GM18867 (cell line): ENCODE measurements around the gene SENP8.
"Not testable (repeated sequence)": the region's sequence is repeated elsewhere in the genome, so short reads cannot be mapped to it uniquely, and the experiment has no call there.

Experiments
- ATAC-seq: cut with Tn5 transposase; IDR thresholded peaks from one replicate; pipeline ENCODE4 v1.9.1; 2021; ENCODE audit warnings: mild to moderate bottlenecking, moderate library complexity; ENCODE audit not compliant: unreplicated experiment

The SENP8 gene

GRCh38 chr15:72154316-72154715 lies 36.1 kb downstream of the SENP8 start:
- ATAC-seq, result no peak

- ATAC-seq, result no peak
Observed at GRCh38 chr15:72155003-72155621, 36.9 kb downstream of the SENP8 start.

DNA sequence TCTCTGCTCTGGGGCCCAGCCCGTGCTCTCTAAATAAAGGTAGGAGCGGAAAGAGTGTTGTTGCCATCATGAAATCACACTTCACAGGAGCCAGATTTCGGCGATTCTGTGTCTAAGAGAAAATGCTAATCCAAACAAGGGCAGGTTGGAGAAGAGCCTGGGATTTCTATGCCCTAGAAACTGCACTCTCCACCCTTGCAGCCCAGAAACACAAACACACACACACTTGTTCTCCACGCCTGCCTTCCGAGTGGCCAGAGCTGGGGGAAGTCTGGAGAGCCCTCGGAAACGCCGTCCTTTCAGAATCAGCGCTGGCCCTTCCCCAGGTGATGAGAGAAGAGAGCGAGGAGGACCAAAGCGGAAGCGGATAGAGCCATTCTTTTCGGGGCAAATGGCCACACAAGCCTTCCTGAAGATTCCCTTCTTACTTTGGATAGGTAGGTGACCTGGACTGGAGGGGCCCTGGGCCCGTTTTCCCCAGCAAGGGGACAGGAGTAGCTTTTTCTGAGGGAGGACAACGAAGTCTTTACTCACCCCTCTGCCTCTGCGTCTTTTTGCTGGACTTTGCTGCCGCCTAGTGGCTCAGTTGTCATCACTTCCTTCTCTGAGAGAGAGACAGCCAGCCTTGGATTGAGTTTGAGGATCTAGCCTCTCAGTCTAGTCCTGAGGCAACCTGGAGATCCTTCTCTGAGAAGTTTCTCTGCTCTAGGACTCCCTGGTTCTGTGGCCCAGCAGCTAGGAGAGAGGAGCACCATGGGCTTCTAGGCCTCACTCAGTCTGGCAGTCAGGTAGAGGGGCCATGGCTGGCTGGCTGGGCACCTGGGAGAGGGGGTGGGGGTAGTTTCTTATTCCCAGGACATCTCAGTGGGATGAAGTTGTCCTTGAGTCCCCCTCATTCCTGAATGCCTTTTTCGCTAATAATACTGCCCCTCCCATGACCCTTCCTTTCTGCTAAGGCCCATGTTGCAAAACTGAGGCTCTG lies 37.7 kb downstream of the SENP8 start:
- no peak for ATAC-seq

DNA sequence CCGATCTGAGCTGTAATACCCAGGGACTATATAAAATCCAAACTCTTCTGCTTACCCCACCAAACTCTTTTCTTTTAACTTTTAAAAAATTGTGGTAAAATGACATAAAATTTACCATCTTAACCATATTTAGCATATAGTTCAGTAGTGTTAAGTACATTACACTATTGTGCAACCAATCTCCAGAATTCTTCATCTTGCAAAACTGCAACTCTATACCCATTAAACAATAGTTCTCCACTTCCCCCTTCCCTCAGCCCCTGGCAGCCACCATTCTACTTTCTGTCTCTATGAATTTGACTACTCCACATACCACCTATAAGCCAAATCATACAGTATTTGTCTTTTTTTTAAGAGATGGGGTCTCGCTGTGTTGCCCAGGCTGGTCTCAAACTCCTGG lies 38.7 kb downstream of the SENP8 start:
- ATAC-seq, result no peak

DNA sequence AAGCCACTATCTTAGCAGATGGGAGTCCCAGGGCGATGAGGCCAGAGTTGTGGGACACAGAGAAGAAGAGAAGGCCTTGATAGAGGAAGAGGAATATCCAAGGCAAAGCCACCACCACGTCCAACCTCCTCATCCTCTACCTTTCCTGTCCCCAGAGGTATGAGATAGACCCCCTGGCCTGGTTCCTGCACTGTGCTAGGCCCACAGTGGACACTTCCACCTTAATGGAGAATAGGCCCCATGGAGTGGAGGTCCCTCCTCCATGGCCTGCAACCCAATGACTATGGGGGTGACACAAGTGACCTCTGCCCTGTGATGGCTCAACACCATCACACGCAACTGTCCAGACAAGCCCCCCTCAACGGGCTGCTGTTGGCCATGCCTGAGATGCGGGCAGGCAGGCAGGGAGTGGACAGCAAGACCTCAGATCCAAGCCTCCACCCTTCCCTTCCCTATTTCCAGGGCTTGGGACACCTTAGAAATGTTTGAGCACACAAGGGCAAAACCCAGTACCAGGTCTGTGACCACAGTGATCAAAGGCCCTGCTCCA lies 42.6 kb downstream of the SENP8 start:
- no peak for ATAC-seq

GRCh38 chr15:72161361-72162132 lies 43.3 kb downstream of the SENP8 start:
- no peak for ATAC-seq

DNA sequence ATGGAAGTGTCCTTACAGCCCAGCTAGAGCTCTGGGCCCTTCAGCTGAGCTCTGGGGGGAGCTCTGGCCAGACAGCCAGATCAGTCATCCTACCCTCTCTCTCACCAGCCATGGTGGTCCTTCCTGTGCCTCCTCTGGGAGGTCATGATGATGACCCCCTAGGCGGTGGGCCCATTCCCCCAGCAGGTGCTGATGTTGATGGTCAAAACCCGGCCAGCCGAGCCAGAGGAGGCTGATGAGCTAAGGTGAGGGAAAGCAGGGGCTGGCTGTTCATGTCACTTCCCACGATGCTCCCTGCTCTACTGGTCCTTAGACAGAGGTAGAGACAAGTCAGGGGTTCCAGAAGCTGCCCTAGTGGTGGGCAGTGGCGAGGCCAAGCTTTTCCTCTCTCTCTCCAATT lies 44.4 kb downstream of the SENP8 start:
- ATAC-seq, result no peak

- ATAC-seq, result no peak
Observed at GRCh38 chr15:72163719-72164118, 45.5 kb downstream of the SENP8 start.

DNA sequence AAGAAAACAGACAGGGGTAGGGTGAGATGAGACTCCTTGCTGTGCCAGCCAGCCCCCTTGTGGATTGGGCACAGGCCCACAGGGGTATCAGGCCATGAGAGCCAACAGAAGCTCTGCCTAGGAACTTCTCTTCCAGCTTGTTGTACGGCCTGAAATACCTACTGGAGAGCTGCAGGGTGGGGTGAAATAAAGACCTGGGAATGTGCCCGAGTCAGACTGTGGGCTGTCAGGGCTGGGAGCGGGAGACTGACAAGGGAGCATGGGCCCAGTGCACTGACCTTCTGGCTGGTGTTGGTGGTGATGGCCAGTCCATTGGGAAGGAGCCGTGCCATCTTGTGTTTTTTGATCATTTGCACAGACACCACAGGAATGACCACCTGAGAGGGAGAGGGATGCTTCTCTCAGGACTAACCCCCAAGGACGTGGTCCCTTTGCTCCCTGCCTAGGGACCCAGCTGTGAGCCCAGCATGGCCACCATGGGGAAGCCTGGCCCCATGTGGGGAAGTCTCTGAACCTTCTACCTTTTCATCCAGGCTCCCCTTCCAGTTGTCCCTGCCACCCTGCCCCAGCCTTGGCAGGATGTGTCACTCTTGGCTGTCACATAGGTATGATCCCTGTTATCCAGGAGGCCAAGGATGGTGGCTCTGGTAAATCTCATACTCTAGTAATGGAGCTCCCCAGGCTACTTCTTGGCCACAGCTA lies 48.7 kb downstream of the SENP8 start:
- ATAC-seq, result no peak

DNA sequence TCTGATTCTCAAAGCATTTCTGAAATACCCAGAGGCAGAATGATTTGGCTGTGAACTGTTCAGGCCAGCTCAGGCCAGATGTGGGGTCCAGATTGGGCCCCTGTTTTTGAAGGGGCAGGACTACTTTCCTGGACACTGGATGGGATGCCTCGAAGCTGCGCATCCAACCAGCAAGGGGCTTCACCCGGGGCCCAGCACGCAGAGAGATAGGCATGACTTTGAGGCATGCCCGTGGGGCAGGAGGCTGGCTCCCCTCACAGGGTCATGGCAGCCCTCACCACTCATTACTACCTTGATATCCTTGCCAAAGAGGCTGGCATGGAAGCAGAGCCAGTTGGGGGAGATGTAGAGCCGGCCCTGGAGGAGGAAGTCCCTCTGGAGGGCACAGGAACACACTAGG lies 49.2 kb downstream of the SENP8 start:
- ATAC-seq, result no peak

DNA sequence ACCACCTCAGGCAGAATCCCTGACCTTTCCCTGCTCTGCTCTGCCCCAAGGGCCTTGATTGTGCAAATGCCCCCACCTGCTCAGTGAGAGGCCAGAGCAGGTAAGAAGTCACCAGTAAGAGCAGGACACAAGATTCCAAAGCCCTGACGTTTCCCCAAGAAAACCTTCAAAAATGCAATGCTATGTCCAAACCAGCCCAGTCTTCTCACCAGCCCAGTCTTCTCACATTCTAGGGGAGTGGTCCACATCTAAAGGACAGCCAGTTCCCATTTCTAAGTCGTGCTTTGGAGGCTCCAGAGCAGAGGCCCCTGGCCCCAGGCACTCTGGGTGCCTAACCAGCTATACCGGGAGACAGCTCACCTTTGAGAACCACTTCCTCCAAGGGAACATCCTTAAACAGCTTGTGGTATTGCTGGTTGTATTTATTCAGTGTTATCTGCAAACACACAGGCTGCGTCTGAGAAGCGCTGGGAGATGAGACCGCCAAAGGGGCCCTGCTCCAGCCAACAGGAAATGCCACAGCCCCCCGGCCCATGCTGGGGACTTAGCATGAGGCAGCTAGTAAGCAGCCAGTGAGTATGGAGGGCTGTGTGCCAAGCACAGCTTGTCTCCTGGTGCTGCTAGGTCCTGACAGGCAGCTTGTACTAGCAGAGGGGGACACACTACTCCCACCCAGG lies 50.1 kb downstream of the SENP8 start:
- ATAC-seq, result no peak

DNA sequence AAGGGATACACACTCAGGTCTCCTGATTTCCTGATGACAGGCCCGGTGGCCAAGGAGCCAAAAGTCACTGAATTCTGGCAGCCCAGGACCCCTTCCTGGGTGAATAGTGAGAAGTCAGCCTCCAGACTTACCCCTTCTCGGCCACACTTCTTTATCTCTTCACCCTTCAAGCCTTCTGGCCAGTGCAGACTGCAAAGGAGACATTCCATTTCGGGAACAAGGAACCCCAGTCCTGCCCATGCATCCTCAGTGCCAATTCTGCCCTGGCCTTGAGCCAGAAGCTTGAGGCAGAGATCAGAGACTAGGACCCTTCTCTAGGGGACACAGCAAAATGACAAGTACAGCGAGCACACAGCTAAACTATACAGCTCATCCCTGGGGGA lies 50.6 kb downstream of the SENP8 start:
- no peak for ATAC-seq

DNA sequence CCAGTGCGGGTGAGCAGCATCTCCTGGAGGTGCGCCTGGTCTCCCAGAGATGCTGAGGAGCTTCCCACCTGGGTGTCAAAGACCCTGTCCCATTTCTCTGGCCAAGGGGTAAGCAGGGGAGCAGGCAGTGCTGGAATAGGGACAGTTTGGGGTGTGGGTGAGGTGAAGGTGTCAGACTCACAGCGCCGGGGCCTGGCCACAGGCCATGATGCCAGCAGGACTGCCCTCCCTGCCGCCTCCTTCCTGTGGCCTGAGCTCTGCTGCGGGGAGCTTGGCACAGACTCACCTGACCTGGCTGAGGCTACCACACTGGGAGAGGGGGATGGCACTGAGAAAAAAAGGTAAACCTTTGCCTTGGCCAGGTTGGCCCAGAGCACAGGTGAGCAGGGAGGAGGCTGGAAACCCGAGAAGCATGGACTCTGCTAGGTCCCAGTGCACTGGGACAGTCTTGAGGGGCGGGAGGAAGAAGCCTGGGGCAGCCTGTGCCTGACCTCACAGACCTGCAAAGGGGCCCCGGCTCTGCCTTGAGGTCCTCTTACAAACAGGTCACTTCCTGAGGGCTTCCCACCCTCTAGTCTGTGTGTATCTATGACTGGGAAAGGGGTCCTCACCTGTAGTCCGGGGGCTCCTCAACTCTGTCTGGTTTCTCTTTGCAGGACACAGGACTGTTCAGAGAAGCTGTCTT lies 51.2 kb downstream of the SENP8 start:
- no peak for ATAC-seq

DNA sequence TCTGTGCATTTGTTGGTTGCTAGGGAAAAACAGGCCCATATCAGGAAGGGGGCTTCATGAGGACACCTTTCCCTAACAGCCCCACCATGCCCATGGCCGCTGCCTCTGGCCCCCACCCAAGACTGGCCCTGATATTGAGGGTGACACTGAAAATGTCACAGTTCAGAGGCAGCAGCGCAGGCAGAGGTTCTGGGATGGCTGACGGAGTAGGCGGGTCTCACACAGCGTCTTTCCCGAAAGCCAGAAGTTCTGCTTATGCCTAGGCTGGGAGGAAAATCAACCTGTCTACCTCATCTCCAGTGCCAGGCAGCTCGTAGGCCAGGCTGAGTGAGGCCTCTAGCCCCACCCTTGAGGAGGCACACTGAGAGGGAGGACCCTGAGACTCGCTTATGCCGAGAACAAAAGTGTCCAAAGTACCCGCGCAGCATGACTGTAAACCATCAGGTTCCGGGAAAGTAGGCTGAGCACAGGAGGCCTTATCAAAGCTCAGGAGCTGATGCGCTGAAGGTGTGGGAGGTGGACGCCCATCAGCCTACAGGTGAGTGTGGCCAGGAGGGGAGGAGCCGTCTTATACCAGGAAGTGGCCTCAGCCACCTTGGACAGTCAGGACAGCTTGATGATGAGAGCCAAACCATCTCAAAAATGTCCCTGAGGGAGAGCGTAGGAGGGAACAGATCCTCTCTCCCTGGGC lies 51.9 kb downstream of the SENP8 start:
- no peak for ATAC-seq

DNA sequence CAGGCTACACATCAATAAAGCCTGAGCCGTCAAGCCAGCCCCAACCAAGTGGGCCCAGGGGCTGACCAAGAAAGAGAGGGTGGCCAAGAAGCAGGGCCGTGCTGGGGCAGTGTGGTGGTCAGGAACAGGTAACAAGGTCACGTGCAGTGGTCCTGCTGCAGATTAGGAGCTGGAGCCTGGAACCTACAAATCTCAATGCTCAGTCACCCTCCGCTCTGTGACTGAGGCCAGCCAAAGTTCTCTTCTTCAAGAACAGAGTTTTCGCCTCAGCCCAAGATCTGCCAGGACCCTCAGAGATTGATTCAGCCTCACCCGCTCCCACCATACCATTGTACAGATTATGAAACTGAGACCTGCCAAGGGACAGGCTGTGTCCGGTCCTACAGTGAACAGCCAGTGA lies 52.5 kb downstream of the SENP8 start:
- no peak for ATAC-seq

- not testable (repeated sequence) for ATAC-seq
Observed at GRCh38 chr15:72171978-72172377, 53.8 kb downstream of the SENP8 start.

- ATAC-seq, result no peak
Observed at GRCh38 chr15:72172796-72173195, 54.6 kb downstream of the SENP8 start.

GRCh38 chr15:72173401-72173800 lies 55.2 kb downstream of the SENP8 start:
- ATAC-seq, result no peak
